Right atrium auricular region (tissue), 2 donors: ENCODE results near the gene EXOC6B. TPM values are rescaled to one million over a fixed set of nuclear protein-coding genes. Genes with fewer than 3 reads are reported as not detected.

Experiments used
- DNase-seq: peaks from one replicate; pipeline ENCODE4 v3.0.0-alpha.2; 2019; ENCODE audit warnings: low spot score
- H3K27ac ChIP-seq, 2 donors: fragments of 200-600 bp; sonication (generic); 1 replicate in 1 of 2; 2 replicates in 1 of 2; pipeline ENCODE4 v1.5.1; 2016 to 2019
- H3K27me3 ChIP-seq, 2 donors: fragments of 200-600 bp; sonication (generic); one replicate each; pipeline versions ENCODE4 v1.5.1 to v1.6.0; 2017 to 2019
- H3K36me3 ChIP-seq: fragments of 200-600 bp; sonication (generic); one replicate; pipeline ENCODE4 v1.5.1; 2016
- H3K4me1 ChIP-seq, 2 donors: fragments of 200-600 bp; sonication (generic); one replicate each; pipeline versions ENCODE4 v1.5.1 to v1.6.0; 2017 to 2019
- H3K4me3 ChIP-seq, 2 donors: fragments of 200-600 bp; sonication (generic); 1 replicate in 1 of 2; 2 replicates in 1 of 2; pipeline ENCODE4 v1.5.1; 2017 to 2019; ENCODE audit warnings: mild to moderate bottlenecking in 1 of 2, moderate library complexity in 1 of 2
- H3K9me3 ChIP-seq, 2 donors: fragments of 200-600 bp; sonication (generic); one replicate each; pipeline ENCODE4 v1.5.1; 2019
- total RNA-seq, 2 donors: library from RNA; depleted of rRNA; stranded (reverse); fragments of >200 nt; gene quantifications; one replicate each; pipeline ENCODE4 v1.1.0, GENCODE V29; 2016
- TF ChIP-seq, protein P1 (sequence below), 2 donors: fragments of 200-600 bp; sonication (generic); IDR thresholded peaks; one replicate each; pipeline ENCODE4 v1.5.1; 2019; ENCODE audit warnings: antibody characterized with exemption in 2 of 2

The EXOC6B gene
- total RNA-seq, 2 donors from 2014 or later, result 80.5 to 111 TPM

DNA sequence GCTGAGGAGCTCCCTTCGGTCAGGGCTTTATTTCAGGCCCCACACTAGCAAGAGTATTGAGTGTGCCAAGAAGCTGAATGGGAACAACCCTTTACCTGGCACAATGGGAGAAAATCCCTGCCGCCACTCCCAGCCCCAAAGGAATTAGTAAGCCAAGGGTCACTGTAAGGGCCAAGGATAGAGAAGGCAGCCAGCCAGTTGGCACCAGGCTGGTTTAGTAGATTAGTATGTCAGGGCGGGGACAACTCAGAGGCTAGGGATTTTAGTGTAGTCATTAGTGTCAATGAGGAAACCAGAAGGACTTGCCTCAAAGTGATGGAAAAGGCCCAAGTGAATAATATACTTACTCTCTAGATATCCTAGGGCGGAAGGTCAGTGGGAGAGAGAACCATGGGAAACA lies 643.3 kb downstream of the EXOC6B start:
- Histone ChIP-seq H3K9me3 (no peaks in the 10 kb centered on the region), H3K4me1 (no peaks in the 10 kb centered on the region), H3K27me3 (no peaks in the 10 kb centered on the region), H3K4me3 (no peak overlapping the region), H3K27ac (no peak overlapping the region), H3K36me3 (peaks cover 20% of the 10 kb centered on the region)
- TF ChIP-seq, protein P1, sequence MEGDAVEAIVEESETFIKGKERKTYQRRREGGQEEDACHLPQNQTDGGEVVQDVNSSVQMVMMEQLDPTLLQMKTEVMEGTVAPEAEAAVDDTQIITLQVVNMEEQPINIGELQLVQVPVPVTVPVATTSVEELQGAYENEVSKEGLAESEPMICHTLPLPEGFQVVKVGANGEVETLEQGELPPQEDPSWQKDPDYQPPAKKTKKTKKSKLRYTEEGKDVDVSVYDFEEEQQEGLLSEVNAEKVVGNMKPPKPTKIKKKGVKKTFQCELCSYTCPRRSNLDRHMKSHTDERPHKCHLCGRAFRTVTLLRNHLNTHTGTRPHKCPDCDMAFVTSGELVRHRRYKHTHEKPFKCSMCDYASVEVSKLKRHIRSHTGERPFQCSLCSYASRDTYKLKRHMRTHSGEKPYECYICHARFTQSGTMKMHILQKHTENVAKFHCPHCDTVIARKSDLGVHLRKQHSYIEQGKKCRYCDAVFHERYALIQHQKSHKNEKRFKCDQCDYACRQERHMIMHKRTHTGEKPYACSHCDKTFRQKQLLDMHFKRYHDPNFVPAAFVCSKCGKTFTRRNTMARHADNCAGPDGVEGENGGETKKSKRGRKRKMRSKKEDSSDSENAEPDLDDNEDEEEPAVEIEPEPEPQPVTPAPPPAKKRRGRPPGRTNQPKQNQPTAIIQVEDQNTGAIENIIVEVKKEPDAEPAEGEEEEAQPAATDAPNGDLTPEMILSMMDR (IDR thresholded peaks at IDR 0.05), result no peak
- no peak for DNase-seq

DNA sequence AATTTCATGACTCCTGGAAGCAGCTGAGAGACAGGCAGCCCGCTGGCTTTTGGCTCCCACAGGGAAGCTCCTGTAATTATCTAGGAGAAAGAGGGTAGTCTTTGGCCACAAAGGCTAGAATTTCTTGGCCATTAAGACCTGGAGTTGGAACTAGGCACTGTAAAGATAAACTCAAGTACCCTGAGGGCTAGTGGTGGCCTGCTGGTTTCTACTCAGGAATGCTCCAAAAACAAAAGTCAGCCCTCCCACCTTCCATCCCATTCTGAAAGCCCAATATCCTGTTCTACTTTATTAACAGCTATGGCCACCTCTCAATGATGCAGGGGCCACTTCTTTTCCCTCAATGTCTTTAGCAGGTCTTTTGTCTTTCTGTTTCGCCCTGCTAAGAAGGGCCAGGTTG lies 644.2 kb downstream of the EXOC6B start:
- no peaks in the 10 kb centered on the region for H3K27me3 ChIP-seq
- peaks cover 29% of the 10 kb centered on the region for H3K36me3 ChIP-seq
- no peak overlapping the region for H3K4me3 ChIP-seq
- H3K27ac ChIP-seq, result no peak overlapping the region
- no peak for DNase-seq
- TF ChIP-seq, protein P1 (IDR thresholded peaks at IDR 0.05), result no peak
- H3K4me1 ChIP-seq, result no peaks in the 10 kb centered on the region
- no peaks in the 10 kb centered on the region for H3K9me3 ChIP-seq

DNA sequence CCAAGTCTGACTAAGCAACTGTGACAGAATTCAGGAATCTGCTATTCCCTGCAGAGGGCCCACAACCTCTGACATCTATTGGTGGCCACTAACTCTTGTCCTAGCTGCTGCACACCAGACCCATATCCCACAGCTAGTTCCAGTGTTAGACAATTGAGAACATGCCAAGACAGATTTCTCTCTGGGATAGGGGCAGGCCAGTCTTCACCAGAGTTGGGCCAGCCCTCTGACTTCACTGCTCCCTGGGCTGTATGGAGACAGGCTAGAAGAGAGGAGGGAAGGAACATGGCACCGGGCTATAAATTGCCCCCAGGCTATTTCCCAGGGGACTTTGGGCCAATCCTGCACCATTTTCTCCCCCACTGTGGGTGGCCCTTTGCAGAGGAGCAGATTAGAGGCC lies 645.5 kb downstream of the EXOC6B start:
- Histone ChIP-seq H3K4me3 (no peak overlapping the region), H3K9me3 (no peaks in the 10 kb centered on the region), H3K4me1 (no peaks in the 10 kb centered on the region), H3K36me3 (peaks cover 42% of the 10 kb centered on the region), H3K27me3 (no peaks in the 10 kb centered on the region), H3K27ac (no peak overlapping the region)
- TF ChIP-seq, protein P1 (IDR thresholded peaks at IDR 0.05), result no peak
- no peak for DNase-seq

DNA sequence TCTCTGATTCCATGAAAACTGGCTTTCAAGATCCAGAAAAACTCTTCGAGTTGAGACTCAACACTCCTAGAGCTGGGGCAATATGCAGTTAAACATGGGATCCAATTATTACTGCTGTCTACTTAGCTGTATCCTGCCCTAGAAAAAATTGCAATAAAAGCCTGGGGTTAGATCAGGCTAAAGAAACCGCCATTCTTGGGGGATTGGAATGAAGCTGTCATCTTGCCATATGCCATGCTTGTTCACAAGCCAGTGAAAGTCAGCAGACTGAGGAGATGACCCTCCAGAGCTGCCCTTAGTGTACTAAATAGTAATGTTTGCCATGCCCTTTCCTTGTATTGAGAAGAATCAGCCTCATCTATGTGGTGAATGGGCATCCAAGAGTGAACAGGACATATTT lies 647.3 kb downstream of the EXOC6B start:
- Histone ChIP-seq H3K36me3 (peaks cover 44% of the 10 kb centered on the region), H3K4me1 (no peaks in the 10 kb centered on the region), H3K9me3 (no peaks in the 10 kb centered on the region), H3K4me3 (no peak overlapping the region), H3K27me3 (no peaks in the 10 kb centered on the region), H3K27ac (no peak overlapping the region)
- no peak for DNase-seq
- TF ChIP-seq, protein P1 (IDR thresholded peaks at IDR 0.05), result no peak

DNA sequence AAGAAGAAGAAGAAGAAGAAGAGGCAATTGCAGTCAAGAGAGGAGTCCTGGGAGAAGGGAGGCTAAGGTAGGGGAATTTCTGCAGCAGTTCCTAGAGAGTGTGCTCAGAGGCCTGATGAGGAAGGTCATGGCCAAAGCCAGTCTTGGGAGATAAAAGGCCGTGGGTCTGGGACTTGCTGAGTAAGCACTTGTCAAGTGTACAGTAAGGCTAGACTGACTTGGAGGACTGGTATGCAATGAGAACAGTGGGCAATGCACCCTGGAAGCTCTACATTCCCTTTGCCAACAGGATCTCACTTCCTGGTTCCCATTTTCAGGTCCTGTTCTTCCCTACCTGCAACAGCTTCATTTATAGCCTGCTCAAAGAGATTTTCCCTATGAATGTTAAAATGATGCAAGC lies 649.6 kb downstream of the EXOC6B start:
- DNase-seq, result no peak
- H3K27me3 ChIP-seq, result no peaks in the 10 kb centered on the region
- H3K9me3 ChIP-seq, result no peaks in the 10 kb centered on the region
- H3K36me3 ChIP-seq, result peaks cover 44% of the 10 kb centered on the region
- TF ChIP-seq, protein P1 (IDR thresholded peaks at IDR 0.05), result no peak
- no peak overlapping the region for H3K4me3 ChIP-seq
- H3K27ac ChIP-seq, result no peak overlapping the region
- no peaks in the 10 kb centered on the region for H3K4me1 ChIP-seq

DNA sequence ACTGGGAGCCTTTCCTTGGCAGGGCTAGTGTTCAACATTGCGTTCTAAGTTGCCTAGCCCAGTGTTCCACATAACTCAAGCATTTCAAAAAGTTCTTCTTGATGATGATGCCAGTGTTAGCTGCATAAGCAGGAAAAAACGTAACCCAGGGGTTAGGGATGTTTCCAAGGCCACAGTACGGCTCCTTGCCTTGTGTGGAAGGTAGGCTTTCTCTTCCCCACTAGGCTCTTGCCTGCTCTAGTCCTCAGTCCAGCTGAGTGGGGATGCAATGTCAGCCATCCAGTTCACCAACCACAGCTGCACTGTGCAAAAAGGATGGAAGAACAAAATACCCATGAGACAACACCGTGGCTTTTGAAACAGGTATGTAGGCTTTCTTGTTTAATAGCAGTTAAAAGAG lies 650.2 kb downstream of the EXOC6B start:
- TF ChIP-seq, protein P1 (IDR thresholded peaks at IDR 0.05), result no peak
- no peak for DNase-seq
- Histone ChIP-seq H3K4me1 (no peaks in the 10 kb centered on the region), H3K4me3 (no peak overlapping the region), H3K27me3 (no peaks in the 10 kb centered on the region), H3K27ac (no peak overlapping the region), H3K36me3 (peaks cover 44% of the 10 kb centered on the region), H3K9me3 (no peaks in the 10 kb centered on the region)
